Adrenal gland (tissue), 5 donors: ENCODE data around the gene MNX1.

ENCODE experiments used
- POLR2A ChIP-seq, 2 donors: fragments of 450-650 bp; IDR thresholded peaks; one replicate each; pipeline ENCODE4 v1.6.1; 2017; ENCODE audit warnings: antibody characterized with exemption in 2 of 2, mild to moderate bottlenecking in 2 of 2, moderate library complexity in 1 of 2
- TF ChIP-seq, protein P1 (sequence below), 6 experiments: fragments of 450-650 bp in 4 of 6; fragments of 200-600 bp in 2 of 6; sonication (generic) in 1 of 6; IDR thresholded peaks; 1 replicate in 5 of 6; 2 replicates in 1 of 6; pipeline versions ENCODE4 v1.5.1 to v1.8.0; 2016 to 2021; ENCODE audit warnings: antibody characterized with exemption in 6 of 6, mild to moderate bottlenecking in 2 of 6, moderate library complexity in 1 of 6
- donor health status: DM: no; HTN: no; CAD: no.

DNA sequence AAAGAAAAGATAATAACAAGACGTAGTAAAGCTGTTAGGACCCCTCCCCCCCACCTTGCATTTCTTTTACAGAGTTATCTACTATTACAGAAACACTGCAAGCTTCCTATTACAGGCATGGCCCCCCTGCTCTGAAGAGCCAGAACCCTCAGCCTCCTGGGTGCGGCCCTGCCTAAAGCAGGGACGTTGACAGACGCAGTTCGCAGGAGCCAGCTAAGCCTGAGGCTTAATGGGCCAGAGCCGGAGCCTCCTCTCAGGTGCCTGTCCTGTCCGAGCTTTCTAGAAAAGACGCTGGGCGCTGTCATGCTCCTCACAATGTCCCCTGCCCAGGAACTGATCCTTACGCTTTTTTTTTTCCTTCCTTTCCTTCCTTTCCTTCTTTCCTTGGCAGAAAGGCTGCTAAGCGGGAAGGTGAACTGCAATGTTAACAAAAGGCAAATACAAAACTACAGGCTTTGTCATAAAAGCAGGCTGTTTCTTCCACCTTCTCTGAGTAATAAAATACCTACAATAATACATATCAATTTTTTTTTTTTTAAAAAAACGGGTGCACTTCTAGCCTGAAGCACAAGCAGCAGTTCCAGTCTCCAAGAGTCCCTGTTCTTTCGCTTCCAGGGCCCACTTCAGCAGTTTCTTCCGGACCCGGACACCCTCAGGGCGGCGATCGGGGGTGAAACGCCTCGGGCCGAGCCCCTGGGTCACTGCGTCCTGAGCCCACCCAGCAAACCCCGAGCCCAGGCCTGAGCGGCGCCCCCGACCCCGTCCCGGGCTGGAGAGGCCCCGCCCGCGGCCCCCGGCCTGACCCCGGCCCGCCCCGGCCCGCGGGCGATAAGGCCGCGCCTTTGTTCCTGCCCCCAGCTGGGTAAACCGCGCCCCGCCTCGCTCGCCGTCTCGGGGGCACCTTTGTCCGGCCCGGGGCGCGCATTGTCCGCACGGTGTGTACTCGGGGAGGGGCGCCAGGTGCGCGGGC is 11.2 kb downstream of the MNX1 start:
- TF ChIP-seq, protein P1, sequence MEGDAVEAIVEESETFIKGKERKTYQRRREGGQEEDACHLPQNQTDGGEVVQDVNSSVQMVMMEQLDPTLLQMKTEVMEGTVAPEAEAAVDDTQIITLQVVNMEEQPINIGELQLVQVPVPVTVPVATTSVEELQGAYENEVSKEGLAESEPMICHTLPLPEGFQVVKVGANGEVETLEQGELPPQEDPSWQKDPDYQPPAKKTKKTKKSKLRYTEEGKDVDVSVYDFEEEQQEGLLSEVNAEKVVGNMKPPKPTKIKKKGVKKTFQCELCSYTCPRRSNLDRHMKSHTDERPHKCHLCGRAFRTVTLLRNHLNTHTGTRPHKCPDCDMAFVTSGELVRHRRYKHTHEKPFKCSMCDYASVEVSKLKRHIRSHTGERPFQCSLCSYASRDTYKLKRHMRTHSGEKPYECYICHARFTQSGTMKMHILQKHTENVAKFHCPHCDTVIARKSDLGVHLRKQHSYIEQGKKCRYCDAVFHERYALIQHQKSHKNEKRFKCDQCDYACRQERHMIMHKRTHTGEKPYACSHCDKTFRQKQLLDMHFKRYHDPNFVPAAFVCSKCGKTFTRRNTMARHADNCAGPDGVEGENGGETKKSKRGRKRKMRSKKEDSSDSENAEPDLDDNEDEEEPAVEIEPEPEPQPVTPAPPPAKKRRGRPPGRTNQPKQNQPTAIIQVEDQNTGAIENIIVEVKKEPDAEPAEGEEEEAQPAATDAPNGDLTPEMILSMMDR (IDR thresholded peaks at IDR 0.05) = no peak
- TF ChIP-seq POLR2A (IDR thresholded peaks at IDR 0.05) = no peak
